ACC112 (cell line): Measurements from ENCODE around the gene VPS51.

ENCODE experiments used
- H2AFZ ChIP-seq: fragments of 200-600 bp; sonication (generic); one replicate; pipeline ENCODE4 v1.6.0; 2017; ENCODE audit warnings: antibody characterized with exemption, low read length; ENCODE audit not compliant: unreplicated experiment
- H3K27ac ChIP-seq: fragments of 200-600 bp; sonication (generic); 2 replicates; pipeline ENCODE4 v1.5.1; 2014; ENCODE audit warnings: low read depth, mild to moderate bottlenecking, antibody characterized with exemption, low read length, moderate library complexity
- H3K27me3 ChIP-seq: fragments of 200-600 bp; sonication (generic); 2 replicates; pipeline ENCODE4 v1.6.1; 2014; ENCODE audit warnings: mild to moderate bottlenecking, antibody characterized with exemption, low read length, moderate library complexity, mixed read lengths; ENCODE audit not compliant: insufficient read depth
- H3K36me3 ChIP-seq: fragments of 200-600 bp; sonication (generic); 2 replicates; pipeline ENCODE4 v1.6.1; 2016; ENCODE audit warnings: mild to moderate bottlenecking, antibody characterized with exemption, low read length, moderate library complexity, mixed read lengths; ENCODE audit not compliant: insufficient read depth
- H3K4me1 ChIP-seq: fragments of 200-600 bp; sonication (generic); one replicate; pipeline ENCODE4 v1.6.1; 2016; ENCODE audit warnings: low read length, mixed read lengths; ENCODE audit not compliant: insufficient read depth, unreplicated experiment, control insufficient read depth
- H3K4me3 ChIP-seq: fragments of 200-600 bp; sonication (generic); 2 replicates; pipeline ENCODE4 v1.5.1; 2014; ENCODE audit warnings: mild to moderate bottlenecking, low read depth, low read length
- H3K79me2 ChIP-seq: fragments of 200-600 bp; sonication (generic); one replicate; pipeline ENCODE4 v1.6.0; 2016; ENCODE audit warnings: low read length; ENCODE audit not compliant: control insufficient read depth, unreplicated experiment, insufficient read depth

Gene VPS51

DNA sequence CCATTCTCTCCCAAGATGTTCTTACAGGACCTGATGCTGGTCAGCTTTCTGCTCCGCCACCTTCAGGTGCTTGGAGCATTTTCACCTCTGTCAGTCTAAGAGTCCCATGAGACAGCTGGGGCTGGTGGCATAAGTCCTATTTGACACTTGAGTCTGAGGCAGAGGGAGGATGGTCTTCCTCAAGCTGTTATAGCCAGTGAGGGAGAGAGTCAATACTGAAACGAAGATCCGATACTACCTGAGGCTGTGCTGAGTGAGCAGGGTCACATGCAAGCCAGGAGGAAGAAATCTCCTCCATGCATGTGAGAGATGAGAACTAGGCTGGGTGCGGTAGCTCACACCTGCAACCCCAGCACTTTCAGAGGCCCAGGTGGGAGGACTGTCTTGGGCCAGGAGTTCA, 6.4 kb upstream of the VPS51 start:
- Histone ChIP-seq H3K36me3 (0 out of 2 replicates have a peak, but pooled peaks cover 4% of the 10 kb centered on the region), H3K4me1 (peaks cover 12% of the 10 kb centered on the region), H3K27ac (no peak overlapping the region), H3K27me3 (no peaks in the 10 kb centered on the region), H3K4me3 (no peak overlapping the region), H3K79me2 (peaks cover 11% of the 10 kb centered on the region), H2AFZ (no peak overlapping the region)

DNA sequence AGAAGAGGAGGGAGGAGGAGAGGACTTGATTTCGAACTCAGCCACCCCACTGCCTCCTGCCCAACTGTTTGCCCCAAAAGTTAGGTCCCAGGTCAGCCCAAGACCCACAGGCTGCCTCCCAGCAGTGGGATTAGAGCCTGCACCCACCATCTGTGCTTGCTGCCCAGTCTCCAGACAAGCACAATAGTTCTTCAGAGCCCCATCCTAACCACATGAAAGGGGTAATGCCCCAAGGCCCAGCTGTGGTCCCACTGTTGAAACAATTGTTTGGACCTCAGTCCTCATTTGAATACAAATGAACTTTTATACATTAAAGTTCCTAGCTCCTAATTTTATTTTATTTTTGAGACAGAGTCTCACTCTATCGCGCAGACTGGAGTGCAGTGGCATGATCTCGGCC, 5.4 kb upstream of the VPS51 start:
- Histone ChIP-seq H2AFZ (no peak overlapping the region), H3K4me3 (no peak overlapping the region), H3K4me1 (peaks cover 3% of the 10 kb centered on the region), H3K36me3 (0 out of 2 replicates have a peak, but pooled peaks cover 2% of the 10 kb centered on the region), H3K27ac (no peak overlapping the region), H3K79me2 (peaks cover 2% of the 10 kb centered on the region), H3K27me3 (no peaks in the 10 kb centered on the region)

DNA sequence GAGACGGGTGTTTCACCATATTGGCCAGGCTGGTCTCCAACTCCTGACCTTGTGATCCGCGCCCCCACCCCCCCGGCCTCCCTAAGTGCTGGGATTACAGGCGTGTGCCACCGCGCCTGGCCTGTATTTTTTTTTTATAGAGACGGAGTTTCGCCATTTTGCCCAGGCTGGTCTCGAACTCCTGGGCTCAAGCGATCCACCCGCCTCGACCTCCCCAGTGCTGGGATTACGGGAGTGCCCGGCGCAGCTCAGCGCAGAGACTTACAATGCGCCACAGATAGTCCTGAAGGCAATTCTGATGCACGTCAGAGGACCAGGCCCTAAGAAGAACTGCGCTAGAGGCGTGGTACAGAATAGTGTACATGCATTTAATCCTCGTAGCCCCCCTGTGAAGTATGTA, 587 bp upstream of the VPS51 start:
- Histone ChIP-seq H3K36me3 (no peaks in the 10 kb centered on the region), H3K4me1 (peaks cover 5% of the 10 kb centered on the region), H3K79me2 (peaks cover 5% of the 10 kb centered on the region), H3K27ac (no peak overlapping the region), H3K27me3 (no peaks in the 10 kb centered on the region), H3K4me3 (peak overlapping the region; percentile 86), H2AFZ (peak overlapping the region; percentile 97)

DNA sequence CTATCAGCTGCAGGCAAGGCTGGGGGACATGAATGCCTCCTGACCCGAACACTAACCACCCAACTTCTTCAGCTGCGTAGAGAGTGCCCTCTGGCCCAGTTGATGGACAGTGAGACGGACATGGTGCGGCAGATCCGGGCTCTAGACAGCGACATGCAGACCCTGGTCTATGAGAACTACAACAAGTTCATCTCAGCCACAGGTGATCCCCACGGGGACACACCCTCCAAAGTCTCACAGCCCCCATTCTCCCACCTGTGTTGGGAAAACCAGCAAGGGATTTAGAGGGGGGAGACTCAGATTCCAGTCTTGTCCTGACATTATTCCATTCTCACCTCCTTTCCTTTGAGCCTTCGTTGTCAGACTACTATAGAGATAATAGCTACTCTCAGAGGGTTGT, 912 bp downstream of the VPS51 start:
- Histone ChIP-seq H3K36me3 (no peaks in the 10 kb centered on the region), H3K4me1 (peaks cover 8% of the 10 kb centered on the region), H3K27me3 (no peaks in the 10 kb centered on the region), H3K4me3 (peak overlapping the region; percentile 86), H3K27ac (no peak overlapping the region), H2AFZ (no peak overlapping the region), H3K79me2 (peaks cover 5% of the 10 kb centered on the region)

DNA sequence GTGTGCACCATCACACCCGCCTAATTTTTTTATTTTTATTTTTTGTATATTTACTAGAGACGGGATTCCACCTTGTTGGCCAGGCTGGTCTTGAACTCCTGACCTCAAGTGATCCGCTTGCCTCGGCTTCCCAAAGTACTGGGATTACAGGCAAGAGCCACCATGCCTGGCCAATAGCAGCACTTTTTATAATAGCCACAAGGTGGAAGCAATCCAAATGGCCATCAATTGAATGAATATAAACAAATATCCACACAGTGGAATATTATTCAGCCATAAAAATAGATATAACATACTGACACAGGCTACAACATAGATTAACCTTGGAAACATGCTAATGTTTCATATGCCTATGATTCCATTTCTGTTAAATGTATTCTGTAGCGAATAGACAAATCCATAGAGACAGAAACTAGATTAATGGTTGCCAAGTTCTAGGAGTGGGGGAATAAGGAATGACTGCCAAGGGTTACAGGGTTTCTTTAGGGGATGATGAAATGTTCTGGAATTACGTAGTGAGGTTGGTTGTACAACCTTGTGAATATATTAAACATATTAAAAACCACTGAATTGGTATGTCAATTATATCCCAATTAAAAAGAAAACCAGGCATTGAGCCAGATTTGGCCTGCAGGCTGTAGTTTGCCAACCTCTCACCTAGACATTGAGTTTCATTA, 4.8 kb downstream of the VPS51 start:
- H3K27ac ChIP-seq: no peak overlapping the region
- H3K27me3 ChIP-seq: no peaks in the 10 kb centered on the region
- peaks cover 8% of the 10 kb centered on the region for H3K79me2 ChIP-seq
- no peak overlapping the region for H3K4me3 ChIP-seq
- no peak overlapping the region for H2AFZ ChIP-seq
- H3K36me3 ChIP-seq: no peaks in the 10 kb centered on the region
- peaks cover 17% of the 10 kb centered on the region for H3K4me1 ChIP-seq

DNA sequence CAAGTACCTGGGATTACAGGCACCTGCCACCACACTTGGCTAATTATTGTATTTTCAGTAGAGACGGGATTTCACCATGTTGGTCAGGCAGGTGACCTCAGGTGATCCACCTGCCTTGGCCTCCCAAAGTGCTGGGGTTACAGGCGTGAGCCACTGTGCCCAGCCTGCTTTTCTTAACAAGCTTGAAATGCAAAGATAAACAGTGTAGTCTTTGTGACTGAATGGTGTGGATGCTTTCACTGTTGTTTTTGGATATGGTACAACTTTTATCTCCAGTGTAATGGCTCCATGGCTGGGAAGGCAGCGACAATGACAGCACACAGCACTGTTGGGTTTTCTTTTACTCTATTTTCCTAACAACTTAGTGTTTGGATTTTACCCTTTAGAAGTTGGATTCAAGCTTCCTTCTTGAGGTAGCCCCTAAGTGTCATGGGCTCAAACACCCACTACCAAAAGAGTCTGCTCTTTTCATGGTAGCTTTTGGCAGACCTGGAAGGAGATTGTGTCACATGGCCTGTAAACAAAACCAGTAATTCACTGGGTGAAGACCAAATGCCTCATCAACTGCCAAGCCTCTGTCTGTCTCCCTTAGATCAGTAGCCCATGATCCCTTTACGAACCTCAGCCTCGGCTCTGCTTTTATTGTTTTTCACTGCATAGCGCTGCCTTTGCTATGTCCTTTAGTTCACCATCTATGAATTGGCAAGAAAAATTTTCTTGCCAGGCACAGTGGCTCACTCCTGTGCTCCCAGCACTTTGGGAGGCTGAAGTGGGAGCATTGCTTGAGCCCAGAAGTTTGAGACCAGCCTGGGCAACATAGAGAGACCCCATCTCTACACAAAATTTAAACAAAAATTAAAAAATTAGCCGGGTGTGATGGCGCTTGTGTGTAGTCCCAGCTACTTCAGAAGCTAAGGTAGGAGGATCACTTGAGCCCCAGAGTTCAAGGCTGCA, 6.4 kb downstream of the VPS51 start:
- Histone ChIP-seq H3K27ac (peak overlapping the region; percentile 45; the same call in 1 of the 2 replicates), H3K27me3 (no peaks in the 10 kb centered on the region), H2AFZ (peak overlapping the region; percentile 66), H3K4me3 (no peak overlapping the region), H3K4me1 (peaks cover 12% of the 10 kb centered on the region), H3K79me2 (peaks cover 3% of the 10 kb centered on the region), H3K36me3 (no peaks in the 10 kb centered on the region)

DNA sequence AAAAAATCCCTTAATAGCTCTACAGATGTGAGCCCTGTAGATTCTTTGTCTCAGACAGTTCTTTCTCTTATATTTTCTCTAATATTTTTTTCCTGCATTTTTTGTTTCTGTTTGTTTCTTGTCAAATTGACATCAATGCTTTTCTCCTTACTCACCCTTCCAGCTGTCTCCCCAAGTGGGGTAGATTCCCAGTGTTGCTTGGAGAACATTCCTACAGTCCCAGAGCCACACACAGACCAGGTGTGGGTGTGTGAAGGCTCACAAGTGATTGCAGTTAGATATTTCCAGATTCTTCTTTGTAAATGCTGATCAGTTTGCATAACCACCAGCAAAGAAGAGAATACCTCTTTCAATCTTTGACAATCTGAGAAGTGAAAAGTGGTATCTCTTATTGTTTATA, 7.5 kb downstream of the VPS51 start:
- Histone ChIP-seq H3K27me3 (no peaks in the 10 kb centered on the region), H3K4me1 (peaks cover 12% of the 10 kb centered on the region), H2AFZ (no peak overlapping the region), H3K79me2 (peaks cover 3% of the 10 kb centered on the region), H3K27ac (no peak overlapping the region), H3K4me3 (no peak overlapping the region), H3K36me3 (no peaks in the 10 kb centered on the region)

DNA sequence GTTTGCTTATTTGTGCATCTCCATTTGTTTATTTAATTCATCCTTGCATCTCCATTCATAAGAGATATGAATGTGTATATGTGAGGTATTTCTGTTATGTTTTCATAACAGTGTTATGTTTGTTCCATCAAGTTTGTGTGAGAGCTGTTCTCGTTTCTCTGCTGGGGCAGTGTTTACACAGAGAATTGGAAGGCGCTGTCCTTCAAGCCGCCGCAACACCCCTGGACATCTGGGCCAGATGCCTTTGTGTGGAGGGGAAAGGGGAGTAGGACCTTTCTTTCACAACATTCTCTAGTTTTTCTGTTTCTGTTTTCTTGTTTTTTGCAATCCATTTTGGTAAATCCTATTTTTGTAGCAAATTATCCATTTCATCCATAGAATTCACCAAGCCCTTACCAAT, 8.6 kb downstream of the VPS51 start:
- H3K27ac ChIP-seq: no peak overlapping the region
- H3K27me3 ChIP-seq: no peaks in the 10 kb centered on the region
- no peak overlapping the region for H3K4me3 ChIP-seq
- H3K36me3 ChIP-seq: no peaks in the 10 kb centered on the region
- peaks cover 12% of the 10 kb centered on the region for H3K4me1 ChIP-seq
- no peak overlapping the region for H2AFZ ChIP-seq
- peaks cover 3% of the 10 kb centered on the region for H3K79me2 ChIP-seq

DNA sequence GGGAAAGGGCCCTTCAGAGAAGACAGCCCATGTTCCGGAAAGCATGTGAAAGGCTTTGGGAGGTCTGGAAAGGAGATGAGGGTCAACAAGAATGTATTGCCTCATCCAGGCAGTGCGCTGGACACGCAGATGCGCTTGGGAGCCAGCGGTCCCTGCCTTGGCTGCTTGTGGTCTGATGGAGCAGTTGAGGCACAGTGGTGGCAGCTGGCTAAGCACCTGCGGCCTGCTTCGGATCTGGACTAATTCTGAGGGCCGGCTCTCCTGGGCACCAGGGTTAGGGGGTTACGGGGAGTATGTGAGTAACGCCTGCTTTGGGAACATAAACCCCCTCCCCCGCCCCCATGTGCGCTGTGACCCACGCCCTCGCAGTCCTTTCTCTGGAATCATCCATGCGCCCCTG, 11.1 kb downstream of the VPS51 start:
- no peaks in the 10 kb centered on the region for H3K27me3 ChIP-seq
- H3K27ac ChIP-seq: no peak overlapping the region
- peaks cover 3% of the 10 kb centered on the region for H3K79me2 ChIP-seq
- no peak overlapping the region for H3K4me3 ChIP-seq
- H3K36me3 ChIP-seq: no peaks in the 10 kb centered on the region
- peaks cover 12% of the 10 kb centered on the region for H3K4me1 ChIP-seq
- no peak overlapping the region for H2AFZ ChIP-seq

DNA sequence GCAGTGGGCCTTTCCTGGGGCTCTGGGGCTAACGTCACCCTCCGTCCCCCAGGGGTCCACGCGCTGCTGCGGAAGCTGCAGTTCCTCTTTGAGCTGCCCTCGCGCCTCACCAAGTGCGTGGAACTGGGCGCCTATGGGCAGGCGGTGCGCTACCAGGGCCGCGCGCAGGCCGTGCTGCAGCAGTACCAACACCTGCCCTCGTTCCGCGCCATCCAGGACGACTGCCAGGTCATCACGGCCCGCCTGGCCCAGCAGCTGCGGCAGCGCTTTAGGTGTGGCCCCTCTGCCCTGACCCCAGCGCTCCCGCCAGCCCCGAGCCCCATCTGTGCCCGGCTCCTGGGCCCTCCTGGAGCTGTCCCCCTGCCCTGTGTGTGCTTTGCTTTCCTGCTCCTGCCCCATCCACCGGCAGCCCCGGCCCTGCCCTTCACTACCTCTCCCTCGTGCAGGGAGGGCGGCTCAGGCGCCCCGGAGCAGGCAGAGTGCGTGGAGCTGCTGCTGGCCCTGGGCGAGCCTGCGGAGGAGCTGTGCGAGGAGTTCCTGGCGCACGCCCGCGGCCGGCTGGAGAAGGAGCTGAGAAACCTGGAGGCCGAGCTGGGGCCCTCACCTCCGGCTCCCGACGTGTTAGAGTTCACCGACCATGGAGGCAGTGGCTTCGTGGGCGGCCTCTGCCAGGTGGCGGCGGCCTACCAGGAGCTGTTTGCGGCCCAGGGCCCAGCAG, 11.9 kb downstream of the VPS51 start:
- Histone ChIP-seq H3K36me3 (no peaks in the 10 kb centered on the region), H3K4me1 (peaks cover 4% of the 10 kb centered on the region), H3K4me3 (no peak overlapping the region), H3K27ac (no peak overlapping the region), H3K79me2 (peaks cover 3% of the 10 kb centered on the region), H3K27me3 (no peaks in the 10 kb centered on the region), H2AFZ (no peak overlapping the region)
